NB4 (cell line): ENCODE results near the gene SERPINE2.
A peak's percentile ranks its signal among the peaks of the same experiment; 100 is the strongest.

Source experiments
- CTCF ChIP-seq: IDR thresholded peaks from one replicate; pipeline ENCODE4 v1.5.1; 2012; ENCODE audit warnings: low read depth, low read length
- MAX ChIP-seq: IDR thresholded peaks from 2 replicates; pipeline ENCODE4 v1.6.1; 2011; ENCODE audit warnings: low read depth, low read length
- MYC ChIP-seq: IDR thresholded peaks from 2 replicates; pipeline ENCODE4 v1.6.1; 2011; ENCODE audit warnings: low read depth, low read length
- POLR2A ChIP-seq: IDR thresholded peaks from 2 replicates; pipeline ENCODE4 v1.6.1; 2011; ENCODE audit warnings: mild to moderate bottlenecking; ENCODE audit not compliant: insufficient read length; ENCODE audit errors: extremely low read depth

GRCh38 chr2:224025874-224026273 lies 13.2 kb downstream of the SERPINE2 start:
- TF ChIP-seq CTCF (no peak), POLR2A (peak; percentile 11), MAX (no peak), MYC (no peak)
